ENCODE data around the gene GRIK5. TPM values are rescaled to one million over a fixed set of nuclear protein-coding genes. Genes with fewer than 3 reads are reported as not detected.

The GRIK5 gene
- total and polyA plus RNA-seq, 2 of the 8 experiments (the other 6 are each of a cell fraction or from before 2014, with no cell fraction given) = 17.8 to 42.9 TPM

DNA sequence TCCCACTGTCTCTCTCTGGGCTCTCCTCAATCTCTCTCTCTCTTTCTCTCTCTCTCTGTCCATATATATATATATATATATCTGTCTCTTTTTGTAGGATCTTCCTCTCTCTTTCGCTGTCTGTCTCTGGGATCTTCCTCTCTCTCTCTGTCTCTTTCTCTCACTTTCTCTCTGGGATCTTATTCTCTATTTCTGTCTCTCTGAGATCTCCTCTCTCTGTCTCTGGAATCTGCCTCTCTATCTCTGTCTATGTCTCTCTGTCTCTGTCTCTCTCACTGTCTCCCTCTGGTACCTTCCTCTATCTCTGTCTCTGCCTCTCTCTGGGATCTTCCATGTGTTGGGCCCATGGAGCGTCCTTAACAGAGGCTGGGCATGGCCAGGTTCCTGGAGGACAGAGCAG is 79.4 kb downstream of the GRIK5 start:
- H2BK120ac ChIP-seq (replicated peaks; ENCODE audit: low read depth, low read length) = no peak overlapping the region
- no peak for FAIRE-seq
- WGBS, 2 experiments (ENCODE audit: extremely low coverage in 1 of 2, insufficient coverage in 1 of 2, insufficient read length in 1 of 2, insufficient replicate concordance in 2 of 2, low coverage in 1 of 2, low lambda C conversion rate in 2 of 2, missing lambda C conversion rate in 1 of 2) = 76% methylated on average over 2 of the region's 2 CpGs; no CpG with 5 or more reads in 1 of the 2 experiments

More for the DNA sequence above, 79.4 kb downstream of the GRIK5 start:
- Histone ChIP-seq H3K23me2 (ENCODE audit: low read depth, low read length) (peaks cover 13% of the 10 kb centered on the region; the same call in 1 of the 2 replicates), H2BK5ac (ENCODE audit: low read depth, low read length) (no peak overlapping the region), H2AK5ac (ENCODE audit: low read depth, low read length) (no peak overlapping the region), H2BK20ac (ENCODE audit: low read length) (no peak overlapping the region), H4K91ac (replicated peaks; ENCODE audit: insufficient read length, low read length) (no peak overlapping the region), H3K4me2 (ENCODE audit: insufficient read depth in 1 of 2, low read depth in 2 of 2, low read length in 2 of 2) (no peak overlapping the region), H3K27me3 (replicated peaks in 1 of 4; ENCODE audit: control insufficient read depth in 3 of 4, extremely low read depth in 1 of 4, insufficient read depth in 3 of 4, low read length in 3 of 4) (peaks cover 3 to 20% (median 19%) of the 10 kb centered on the region in 4 experiments), H3K56ac (replicated peaks; ENCODE audit: insufficient read length, low read depth, low read length) (no peak overlapping the region), H3K9ac (replicated peaks in 1 of 4; ENCODE audit: extremely low read depth in 1 of 4, low read depth in 3 of 4, low read length in 3 of 4) (no peak overlapping the region), H4K8ac (ENCODE audit: extremely low read depth, insufficient read depth, low read length) (no peak overlapping the region), H3K14ac (ENCODE audit: insufficient read length) (no peak overlapping the region), H3K23ac (ENCODE audit: insufficient read length) (no peak overlapping the region), H2AFZ (ENCODE audit: low read length) (no peak overlapping the region), H3K36me3 (ENCODE audit: control insufficient read depth in 2 of 4, insufficient read depth in 4 of 4, low read length in 3 of 4) (peaks cover 2 to 8% (median 6%) of the 10 kb centered on the region in 4 experiments; a peak in 3 of 8 replicates), H3K4me1 (replicated peaks in 1 of 4; ENCODE audit: control insufficient read depth in 3 of 4, insufficient read depth in 4 of 4, low read length in 3 of 4) (peaks cover 0 to 9% (median 7%) of the 10 kb centered on the region in 4 experiments; a peak in 6 of 7 replicates), H4K20me1 (replicated peaks in 1 of 2; ENCODE audit: control insufficient read depth in 1 of 2, insufficient read depth in 2 of 2, low read length in 2 of 2) (peaks cover 5 to 18% of the 10 kb centered on the region in 2 experiments), H3K27ac (ENCODE audit: low read depth, low read length) (no peak overlapping the region), H3K79me1 (ENCODE audit: low read depth, low read length) (no peaks in the 10 kb centered on the region), H3K9me3 (ENCODE audit: insufficient read depth in 2 of 2, low read depth in 1 of 2, low read length in 1 of 2) (no peaks in the 10 kb centered on the region), H2BK15ac (ENCODE audit: low read length) (0 out of 2 replicates have a peak overlapping the region, but pooled peaks have one; percentile 53), H3K18ac (ENCODE audit: extremely low read depth, low read length) (no peak overlapping the region), H3K4me3 (ENCODE audit: extremely low read depth in 1 of 4, insufficient read depth in 2 of 4, low read depth in 3 of 4, low read length in 4 of 4) (no peak overlapping the region), H4K5ac (ENCODE audit: insufficient read length, low read depth, low read length) (no peak overlapping the region), H2BK12ac (ENCODE audit: low read depth, low read length) (no peak overlapping the region), H3K4ac (replicated peaks; ENCODE audit: insufficient read length, low read depth, low read length) (no peak overlapping the region), H3K79me2 (ENCODE audit: control insufficient read depth in 1 of 2, insufficient read depth in 2 of 2, low read length in 2 of 2) (no peaks in the 10 kb centered on the region)
- POLR2A ChIA-PET (ENCODE audit: partially characterized antibody) = no interaction called here
- DNase-seq (ENCODE audit: low read depth in 1 of 2, low spot score in 2 of 2) = no peak
- TF ChIP-seq SRF (IDR thresholded peaks at IDR 0.05; ENCODE audit: low read depth, low read length) = no peak
- TF ChIP-seq CEBPB (IDR thresholded peaks at IDR 0.05; ENCODE audit: low read depth, low read length) = no peak
- no peak for TF ChIP-seq RXRA (IDR thresholded peaks at IDR 0.05; ENCODE audit: insufficient read depth, low read depth, low read length)
- TF ChIP-seq, protein P1, sequence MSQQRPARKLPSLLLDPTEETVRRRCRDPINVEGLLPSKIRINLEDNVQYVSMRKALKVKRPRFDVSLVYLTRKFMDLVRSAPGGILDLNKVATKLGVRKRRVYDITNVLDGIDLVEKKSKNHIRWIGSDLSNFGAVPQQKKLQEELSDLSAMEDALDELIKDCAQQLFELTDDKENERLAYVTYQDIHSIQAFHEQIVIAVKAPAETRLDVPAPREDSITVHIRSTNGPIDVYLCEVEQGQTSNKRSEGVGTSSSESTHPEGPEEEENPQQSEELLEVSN (IDR thresholded peaks at IDR 0.05) = no peak
- no peak for TF ChIP-seq BACH1 (IDR thresholded peaks at IDR 0.05; ENCODE audit: low read length)
- no peak for TF ChIP-seq CBX8 (IDR thresholded peaks at IDR 0.05; ENCODE audit: borderline replicate concordance, low read depth, low read length)
- no peak for TF ChIP-seq ZNF274 (IDR thresholded peaks at IDR 0.05; ENCODE audit: borderline replicate concordance, extremely low read depth, low read length)
- CTCF ChIA-PET (ENCODE audit: partially characterized antibody) = no interaction called here
